Neuronal stem cell (in vitro differentiated cells): ENCODE data around the gene TTLL13.

Experiments
- DNase-seq: peaks from one replicate; pipeline ENCODE4 v3.0.0-alpha.2; 2013; ENCODE audit warnings: low spot score
- H2AFZ ChIP-seq: one replicate; pipeline ENCODE4 v1.6.1; 2013; ENCODE audit warnings: mild to moderate bottlenecking, low read length, inconsistent platforms
- H2AK5ac ChIP-seq: 2 replicates; pipeline ENCODE4 v1.6.1; 2013; ENCODE audit warnings: low read depth, mild to moderate bottlenecking, inconsistent platforms, low read length, moderate library complexity, mixed read lengths
- H2BK120ac ChIP-seq: 2 replicates; pipeline ENCODE4 v1.6.1; 2013; ENCODE audit warnings: low read depth, mild to moderate bottlenecking, inconsistent platforms, low read length, moderate library complexity, mixed read lengths
- H2BK12ac ChIP-seq: one replicate; pipeline ENCODE4 v1.6.1; 2013; ENCODE audit warnings: low read length, inconsistent platforms
- H2BK15ac ChIP-seq: 2 replicates; pipeline ENCODE4 v1.6.1; 2013; ENCODE audit warnings: mild to moderate bottlenecking, low read length, inconsistent platforms, mixed read lengths
- H2BK5ac ChIP-seq: one replicate; pipeline ENCODE4 v1.6.1; 2013; ENCODE audit warnings: inconsistent platforms, mild to moderate bottlenecking, low read length, moderate library complexity
- H3K14ac ChIP-seq: one replicate; pipeline ENCODE4 v1.6.1; 2013; ENCODE audit warnings: low read length, inconsistent platforms
- H3K18ac ChIP-seq: 2 replicates; pipeline ENCODE4 v1.6.1; 2013; ENCODE audit warnings: low read length, inconsistent platforms
- H3K23ac ChIP-seq: 2 replicates; pipeline ENCODE4 v1.6.1; 2013; ENCODE audit warnings: low read depth, mild to moderate bottlenecking, mixed read lengths, low read length, inconsistent platforms; ENCODE audit not compliant: poor library complexity
- H3K27ac ChIP-seq: replicated peaks from 3 replicates; pipeline ENCODE4 v1.5.1; 2013; ENCODE audit warnings: low read length, inconsistent platforms
- H3K27me3 ChIP-seq, 3 experiments: 2 replicates each; pipeline ENCODE4 v1.6.1; 2013; ENCODE audit warnings: low read length in 3 of 3, mild to moderate bottlenecking in 2 of 3, inconsistent platforms in 1 of 3, low read depth in 1 of 3, mixed read lengths in 1 of 3, moderate library complexity in 1 of 3; ENCODE audit not compliant: control insufficient read depth in 3 of 3, insufficient read depth in 3 of 3
- H3K36me3 ChIP-seq, 2 donors: replicated peaks in 1 of 2; 2 replicates each; pipeline ENCODE4 v1.6.1; 2013; ENCODE audit warnings: low read length in 2 of 2; ENCODE audit not compliant: control insufficient read depth in 2 of 2, insufficient read depth in 2 of 2
- H3K4ac ChIP-seq: 2 replicates; pipeline ENCODE4 v1.6.1; 2013; ENCODE audit warnings: inconsistent platforms, mild to moderate bottlenecking, low read length, moderate library complexity
- H3K4me1 ChIP-seq, 2 donors: 1 replicate in 1 of 2; 2 replicates in 1 of 2; pipeline ENCODE4 v1.6.1; 2013; ENCODE audit warnings: low read length in 2 of 2, low read depth in 1 of 2; ENCODE audit not compliant: control insufficient read depth in 2 of 2, insufficient read depth in 1 of 2
- H3K4me2 ChIP-seq: one replicate; pipeline ENCODE4 v1.6.1; 2013; ENCODE audit warnings: mild to moderate bottlenecking, low read length, inconsistent platforms; ENCODE audit not compliant: insufficient read depth, poor library complexity, severe bottlenecking
- H3K4me3 ChIP-seq, 2 donors: 2 replicates each; pipeline ENCODE4 v1.5.1; 2013; ENCODE audit warnings: low read length in 2 of 2, mild to moderate bottlenecking in 2 of 2, inconsistent platforms in 1 of 2, moderate library complexity in 1 of 2
- H3K79me1 ChIP-seq: one replicate; pipeline ENCODE4 v1.6.1; 2013; ENCODE audit warnings: low read depth, mild to moderate bottlenecking, inconsistent platforms, low read length, moderate library complexity
- H3K9ac ChIP-seq: one replicate; pipeline ENCODE4 v1.6.1; 2013; ENCODE audit warnings: mild to moderate bottlenecking, low read depth, low read length, inconsistent platforms; ENCODE audit not compliant: poor library complexity
- H3K9me3 ChIP-seq, 2 donors: replicated peaks in 1 of 2; 2 replicates each; pipeline versions ENCODE3 to v1.6.1; 2013; ENCODE audit warnings: low read length in 2 of 2, mild to moderate bottlenecking in 2 of 2, inconsistent platforms in 1 of 2, low read depth in 1 of 2, mixed read lengths in 1 of 2, moderate library complexity in 1 of 2; ENCODE audit not compliant: control insufficient read depth in 2 of 2, insufficient read depth in 1 of 2
- H4K8ac ChIP-seq: one replicate; pipeline ENCODE4 v1.6.1; 2013; ENCODE audit warnings: low read depth, mild to moderate bottlenecking, inconsistent platforms, low read length, moderate library complexity
- H4K91ac ChIP-seq: one replicate; pipeline ENCODE4 v1.6.1; 2013; ENCODE audit warnings: low read length, low read depth, mild to moderate bottlenecking, inconsistent platforms; ENCODE audit not compliant: poor library complexity
- WGBS, 2 donors: extraction: QIAGEN DNeasy Blood & Tissue Kit; methylation state at CpG; one replicate each; pipeline ENCODE4 v1.1.7; 2013; ENCODE audit warnings: missing lambda C conversion rate in 2 of 2, mixed read lengths in 1 of 2; ENCODE audit not compliant: insufficient read length in 2 of 2, insufficient replicate concordance in 1 of 2; ENCODE audit errors: extremely low coverage in 2 of 2; 5-methylcytosine and 5-hydroxymethylcytosine counted together

Gene TTLL13

GRCh38 chr15:90241343-90242192 lies 7.8 kb upstream of the TTLL13 start:
- no CpG with 5 or more reads among the region's 22 CpGs for WGBS, 2 donors

DNA sequence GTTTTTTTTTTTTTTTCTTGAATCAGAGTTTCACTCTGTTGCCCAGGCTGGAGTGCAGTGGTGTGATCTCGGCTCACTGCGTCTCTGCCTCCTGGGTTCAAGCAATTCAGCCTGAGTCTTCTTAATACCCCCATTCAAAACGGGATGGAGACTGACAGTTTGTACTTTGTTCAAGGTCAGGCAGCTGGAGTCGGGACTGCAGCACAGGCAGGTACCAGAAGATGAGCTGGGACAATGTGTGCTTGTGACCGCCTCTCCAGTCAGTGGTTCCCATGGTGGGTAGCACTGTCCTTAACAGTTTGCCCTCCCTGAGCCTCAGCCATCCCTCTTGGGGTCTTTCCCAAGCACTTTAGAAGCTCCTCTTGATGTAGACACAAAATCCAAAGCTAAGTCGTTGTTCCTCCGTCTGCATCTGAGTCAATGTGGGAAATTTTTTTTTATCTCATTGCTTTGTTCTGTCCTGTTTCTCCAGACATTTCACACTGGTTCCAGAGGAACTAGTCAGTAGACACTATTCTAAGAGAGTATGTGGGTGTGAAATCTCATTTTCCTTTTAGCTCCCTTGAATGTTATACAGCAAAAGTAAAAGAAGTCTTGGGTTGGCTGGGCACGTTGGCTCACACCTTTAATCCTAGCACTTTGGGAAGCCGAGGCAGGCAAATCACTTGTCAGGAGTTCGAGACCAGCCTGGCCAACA lies 5.3 kb upstream of the TTLL13 start:
- Histone ChIP-seq H3K9ac (no peak overlapping the region), H3K27me3 (no peaks in the 10 kb centered on the region), H3K9me3 (peaks cover 0 to 2% of the 10 kb centered on the region in 2 donors), H3K27ac (no peak overlapping the region), H3K4ac (no peak overlapping the region), H3K4me1 (peaks cover 0 to 2% of the 10 kb centered on the region in 2 donors), H4K91ac (no peak overlapping the region), H2BK5ac (no peak overlapping the region), H3K4me3 (no peak overlapping the region), H2AFZ (no peak overlapping the region), H3K23ac (no peak overlapping the region), H2BK120ac (no peak overlapping the region), H4K8ac (no peak overlapping the region), H2BK12ac (no peak overlapping the region), H3K36me3 (peaks cover 0 to 4% of the 10 kb centered on the region in 2 donors), H3K79me1 (no peaks in the 10 kb centered on the region), H3K14ac (no peak overlapping the region), H2AK5ac (no peak overlapping the region), H2BK15ac (no peak overlapping the region), H3K4me2 (no peak overlapping the region), H3K18ac (no peak overlapping the region)
- WGBS, 2 donors: no CpG with 5 or more reads among the region's 10 CpGs
- no peak for DNase-seq

More at GRCh38 chr15:90241343-90242192, 7.8 kb upstream of the TTLL13 start:
- Histone ChIP-seq H3K36me3 (peaks cover 0 to 13% of the 10 kb centered on the region in 2 donors), H4K91ac (no peak overlapping the region), H3K4me1 (no peaks in the 10 kb centered on the region), H3K23ac (peak overlapping the region; percentile 80), H2BK15ac (no peak overlapping the region), H4K8ac (no peak overlapping the region), H3K9ac (peak overlapping the region; percentile 60), H3K9me3 (peaks cover 0 to 2% of the 10 kb centered on the region in 2 donors), H3K27me3 (no peaks in the 10 kb centered on the region), H2BK120ac (no peak overlapping the region), H2BK12ac (no peak overlapping the region), H2BK5ac (peak overlapping the region; percentile 66), H3K27ac (no peak overlapping the region), H2AK5ac (no peak overlapping the region), H3K14ac (no peak overlapping the region), H3K79me1 (no peaks in the 10 kb centered on the region), H3K4me3 (no peak overlapping the region), H3K4ac (no peak overlapping the region), H3K18ac (no peak overlapping the region), H2AFZ (no peak overlapping the region), H3K4me2 (no peak overlapping the region)
- no peak for DNase-seq

DNA sequence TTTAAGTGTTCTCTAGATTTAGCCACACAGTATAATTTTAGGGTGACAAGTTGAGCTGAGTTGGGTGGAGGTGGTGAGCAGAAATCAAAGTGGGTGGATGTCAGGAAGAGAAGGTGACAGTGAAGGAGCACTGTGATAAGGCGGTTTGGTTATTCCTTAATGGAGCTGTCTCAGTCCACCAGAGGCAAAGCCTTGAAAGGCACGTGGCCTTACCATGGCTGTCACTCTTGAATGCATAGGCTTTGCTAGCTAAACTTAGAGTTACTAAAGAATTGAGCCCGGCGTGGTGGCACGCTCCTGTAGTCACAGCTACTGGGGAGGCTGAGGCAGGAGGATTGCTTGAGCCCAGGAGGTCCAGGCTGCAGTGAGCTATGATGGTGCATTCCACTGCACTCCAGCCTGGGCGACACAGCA lies 560 bp upstream of the TTLL13 start:
- no peak overlapping the region for H4K91ac ChIP-seq
- peaks cover 0 to 3% (median 0%) of the 10 kb centered on the region in 3 experiments for H3K27me3 ChIP-seq
- no peak overlapping the region for H3K14ac ChIP-seq
- H2BK15ac ChIP-seq: no peak overlapping the region
- H3K9ac ChIP-seq: no peak overlapping the region
- no peak overlapping the region for H2BK5ac ChIP-seq
- H3K18ac ChIP-seq: no peak overlapping the region
- peaks cover 2 to 7% of the 10 kb centered on the region in 2 donors for H3K4me1 ChIP-seq
- no peaks in the 10 kb centered on the region for H3K36me3 ChIP-seq
- H3K79me1 ChIP-seq: no peaks in the 10 kb centered on the region
- no peak overlapping the region for H4K8ac ChIP-seq
- H3K27ac ChIP-seq: no peak overlapping the region
- DNase-seq: no peak
- no peak overlapping the region for H2AK5ac ChIP-seq
- peak overlapping the region; percentile 51 to 73 for H3K4me3 ChIP-seq
- no peak overlapping the region for H3K23ac ChIP-seq
- no peak overlapping the region for H2BK12ac ChIP-seq
- peak overlapping the region; percentile 100 for H2AFZ ChIP-seq
- peaks cover 0 to 2% of the 10 kb centered on the region in 2 donors for H3K9me3 ChIP-seq
- no CpG with 5 or more reads among the region's 6 CpGs for WGBS, 2 donors
- no peak overlapping the region for H3K4me2 ChIP-seq
- no peak overlapping the region for H3K4ac ChIP-seq
- no peak overlapping the region for H2BK120ac ChIP-seq

DNA sequence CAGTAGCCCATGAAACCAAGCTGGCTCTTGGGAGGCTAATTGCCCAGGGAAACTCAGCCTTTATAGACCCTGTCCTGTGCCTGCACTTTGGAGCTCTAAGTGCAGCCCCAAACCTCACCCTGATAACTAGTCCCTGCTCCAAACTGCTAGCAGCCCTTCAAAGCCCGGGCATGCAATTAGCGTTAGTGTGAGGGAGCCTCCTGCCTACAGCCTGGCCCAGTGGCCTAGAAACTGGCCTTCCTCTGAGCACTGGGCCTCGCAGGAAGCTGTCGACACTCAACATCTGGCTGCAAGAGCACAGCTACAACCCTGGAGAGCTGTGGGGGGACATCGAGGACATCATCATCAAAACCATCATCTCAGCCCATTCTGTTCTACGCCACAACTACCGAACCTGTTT lies 8.4 kb downstream of the TTLL13 start:
- DNase-seq: no peak

More for the DNA sequence above, 8.4 kb downstream of the TTLL13 start:
- H3K27me3 ChIP-seq: no peaks in the 10 kb centered on the region
- no peak overlapping the region for H4K8ac ChIP-seq
- no peaks in the 10 kb centered on the region for H3K36me3 ChIP-seq
- H2BK15ac ChIP-seq: no peak overlapping the region
- H3K9me3 ChIP-seq: no peaks in the 10 kb centered on the region
- H3K4me3 ChIP-seq: no peak overlapping the region
- H3K14ac ChIP-seq: no peak overlapping the region
- no peak overlapping the region for H3K4me2 ChIP-seq
- H2BK120ac ChIP-seq: no peak overlapping the region
- H3K79me1 ChIP-seq: no peaks in the 10 kb centered on the region
- H3K18ac ChIP-seq: no peak overlapping the region
- H3K23ac ChIP-seq: no peak overlapping the region
- H3K4me1 ChIP-seq: no peaks in the 10 kb centered on the region
- WGBS, 2 donors: no CpG with 5 or more reads among the region's 7 CpGs
- no peak overlapping the region for H3K9ac ChIP-seq
- no peak overlapping the region for H2BK5ac ChIP-seq
- H2AFZ ChIP-seq: no peak overlapping the region
- H3K27ac ChIP-seq: no peak overlapping the region
- no peak overlapping the region for H4K91ac ChIP-seq
- H2BK12ac ChIP-seq: no peak overlapping the region
- no peak overlapping the region for H3K4ac ChIP-seq
- no peak overlapping the region for H2AK5ac ChIP-seq
